GM23248 (cell line): ENCODE data around the gene SH3BGR.

Experiments
- EZH2 ChIP-seq: fragments of 200-600 bp; sonication (generic); IDR thresholded peaks from 2 replicates; pipeline ENCODE4 v1.6.1; 2018; ENCODE audit warnings: antibody characterized with exemption, mild to moderate bottlenecking; ENCODE audit not compliant: insufficient read depth, poor library complexity, severe bottlenecking
- EZH2phosphoT487 ChIP-seq: fragments of 200-600 bp; sonication (generic); IDR thresholded peaks from 2 replicates; pipeline ENCODE4 v1.6.1; 2018; ENCODE audit warnings: antibody characterized with exemption, moderate library complexity, mild to moderate bottlenecking, low read depth; ENCODE audit not compliant: insufficient read depth

GRCh38 chr21:39504230-39504629 lies 52.5 kb downstream of the SH3BGR start:
- TF ChIP-seq EZH2phosphoT487 (no peak), EZH2 (no peak)
